K562 (cell line): Measurements from ENCODE around the gene MYO1H. TPM values are rescaled to one million over a fixed set of nuclear protein-coding genes. Genes with fewer than 3 reads are reported as not detected.

Experiments used
- BRF2 ChIP-seq: IDR thresholded peaks from 3 replicates; pipeline ENCODE4 v1.6.1; 2011; ENCODE audit warnings: borderline replicate concordance, mild to moderate bottlenecking; ENCODE audit not compliant: insufficient read length, insufficient read depth
- GABPB1 ChIP-seq: sonication (generic); formaldehyde crosslinking; IDR thresholded peaks from 2 replicates; pipeline ENCODE4 v1.8.0; 2022; ENCODE audit warnings: mild to moderate bottlenecking, missing genetic modification reagents
- KAT7 ChIP-seq: sonication (generic); formaldehyde crosslinking; IDR thresholded peaks from 2 replicates; pipeline ENCODE4 v1.8.0; 2022; ENCODE audit warnings: missing genetic modification reagents, mild to moderate bottlenecking, borderline replicate concordance
- MCM2 ChIP-seq: fragments of 450-650 bp; IDR thresholded peaks from 2 replicates; pipeline ENCODE4 v1.6.1; 2017; ENCODE audit warnings: low read depth, mild to moderate bottlenecking
- PHF21A ChIP-seq: fragments of 450-650 bp; IDR thresholded peaks from 2 replicates; pipeline ENCODE4 v1.6.1; 2017; ENCODE audit warnings: low read depth, borderline replicate concordance
- PKNOX1 ChIP-seq: fragments of 450-650 bp; IDR thresholded peaks from 2 replicates; pipeline ENCODE4 v1.6.1; 2016
- RBM25 ChIP-seq: fragments of 200-400 bp; formaldehyde crosslinking; IDR thresholded peaks from 2 replicates; pipeline ENCODE4 v1.6.1; 2018; ENCODE audit warnings: low read length, low read depth, moderate library complexity; ENCODE audit not compliant: severe bottlenecking
- SP1 ChIP-seq: sonication (generic); formaldehyde crosslinking; IDR thresholded peaks from 2 replicates; pipeline ENCODE4 v1.8.1; 2022; ENCODE audit warnings: mild to moderate bottlenecking, missing genetic modification reagents
- SRSF7 ChIP-seq: fragments of 200-400 bp; formaldehyde crosslinking; optimal IDR thresholded peaks from 2 replicates; pipeline ENCODE3; 2017; ENCODE audit warnings: mild to moderate bottlenecking, low read depth, low read length
- YY1 ChIP-seq, 3 experiments: IDR thresholded peaks; 2 replicates each; pipeline ENCODE4 v1.6.1; 2011; ENCODE audit warnings: low read length in 2 of 3, mild to moderate bottlenecking in 2 of 3, moderate library complexity in 2 of 3, borderline replicate concordance in 1 of 3, control low read depth in 1 of 3, low read depth in 1 of 3; ENCODE audit not compliant: insufficient read depth in 3 of 3, insufficient replicate concordance in 2 of 3, control insufficient read depth in 1 of 3, insufficient read length in 1 of 3; ENCODE audit errors: extremely low read depth in 1 of 3
- ZBTB34 ChIP-seq: fragments of 250-450 bp; sonication (Bioruptor Pico); IDR thresholded peaks from 2 replicates; pipeline ENCODE4 v1.8.0; 2021; ENCODE audit warnings: mild to moderate bottlenecking, moderate library complexity
- ZBTB40 ChIP-seq, 2 experiments: fragments of 450-650 bp in 1 of 2; sonication (generic) in 1 of 2; formaldehyde crosslinking in 1 of 2; IDR thresholded peaks; 2 replicates each; pipeline versions ENCODE4 v1.7.1 to v1.9.0; 2016 to 2022; ENCODE audit warnings: inconsistent platforms in 1 of 2, mild to moderate bottlenecking in 1 of 2, missing genetic modification reagents in 1 of 2
- ZNF282 ChIP-seq: sonication (generic); formaldehyde crosslinking; IDR thresholded peaks from 2 replicates; pipeline ENCODE4 v1.8.1; 2023; ENCODE audit warnings: missing genetic modification reagents
- polyA plus RNA-seq, 8 experiments: library from polyadenylated mRNA; depleted of rRNA in 4 of 8; stranded (reverse) in 5 of 8; unstranded in 3 of 8; fragments of >200 nt; fragmentation: Nextera tagmentation in 2 of 8; fragmentation: Illumina TruSeq in 1 of 8; extraction: Ambion mirVana in 2 of 8; extraction: Trizol in 1 of 8; gene quantifications; 2 replicates each; pipeline versions ENCODE4 v1.2.1 to v1.2.3, GENCODE V29; 2011 to 2014; ENCODE audit warnings: inconsistent platforms in 1 of 8, missing spikeins in 1 of 8
- total RNA-seq, 7 experiments: library from RNA; depleted of rRNA in 6 of 7; stranded (reverse); fragments of >200 nt in 6 of 7; fragmentation: Illumina TruSeq in 2 of 7; extraction: Trizol in 2 of 7; gene quantifications; 2 replicates each; pipeline versions ENCODE4 v1.2.1 to v1.2.3, GENCODE V29; 2011 to 2021; ENCODE audit warnings: low replicate concordance in 1 of 7

MYO1H gene
- total and polyA plus RNA-seq, 9 of the 15 experiments (the other 6 are each of a cell fraction or from before 2014, with no cell fraction given): not detected

GRCh38 chr12:109477185-109477962 lies 129.7 kb downstream of the MYO1H start, which contains the start of the genes KCTD10 and UBE3B (continued):
- TF ChIP-seq ZBTB40 (IDR thresholded peaks at IDR 0.05) (peak; percentile 100), ZBTB40 (CRISPR knock-in tag; IDR thresholded peaks at IDR 0.05) (no peak), YY1 (IDR thresholded peaks at IDR 0.05; ENCODE audit: borderline replicate concordance in 1 of 3, control insufficient read depth in 1 of 3, extremely low read depth in 1 of 3, insufficient read depth in 3 of 3, insufficient read length in 1 of 3, insufficient replicate concordance in 2 of 3, low read depth in 1 of 3, low read length in 2 of 3) (peak; percentile 96 to 99 (median 97)), KAT7 (CRISPR knock-in tag) (0 out of 2 replicates have a peak, but pooled peaks have one; percentile 32), BRF2 (no peak), RBM25 (no peak), ZNF282 (CRISPR knock-in tag) (no peak), MCM2 (no peak), ZBTB34 (CRISPR knock-in tag) (no peak), PKNOX1 (peak; percentile 83), GABPB1 (CRISPR knock-in tag) (peak; percentile 99), SP1 (CRISPR knock-in tag) (peak; percentile 93), SRSF7 (no peak), PHF21A (no peak)
